Naive B cell (primary cell): ENCODE measurements around the gene ZNF394. TPM values are rescaled to one million over a fixed set of nuclear protein-coding genes. Genes with fewer than 3 reads are reported as not detected.
A peak's percentile ranks its signal among the peaks of the same experiment; 100 is the strongest.

Source experiments
- ATAC-seq, 2 donors: fragments of 150-1000 bp; cut with Tn5 transposase; 2 replicates each; pipeline ENCODE4 v1.10.0; 2021; ENCODE audit warnings: low read depth in 2 of 2, mild to moderate bottlenecking in 2 of 2, moderate library complexity in 2 of 2
- DNase-seq: peaks from one replicate; pipeline ENCODE4 v3.0.0; 2022
- H3K27ac Mint-ChIP-seq, 6 donors: one replicate each; pipeline ENCODE4 v1.8.0; 2020 to 2022; ENCODE audit warnings: mild to moderate bottlenecking in 6 of 6, mixed read lengths in 6 of 6, moderate library complexity in 5 of 6, inconsistent platforms in 2 of 6
- H3K27me3 Mint-ChIP-seq, 3 donors: one replicate each; pipeline ENCODE4 v1.8.0; 2021 to 2022; ENCODE audit warnings: mixed read lengths in 3 of 3, mild to moderate bottlenecking in 1 of 3
- H3K36me3 Mint-ChIP-seq, 2 donors: one replicate each; pipeline ENCODE4 v1.8.0; 2020 to 2022; ENCODE audit warnings: mixed read lengths in 2 of 2, inconsistent platforms in 1 of 2, mild to moderate bottlenecking in 1 of 2
- H3K4me1 Mint-ChIP-seq, 3 donors: one replicate each; pipeline ENCODE4 v1.8.0; 2020 to 2022; ENCODE audit warnings: mixed read lengths in 3 of 3, inconsistent platforms in 1 of 3, mild to moderate bottlenecking in 1 of 3, moderate library complexity in 1 of 3
- H3K4me3 Mint-ChIP-seq, 8 donors: one replicate each; pipeline ENCODE4 v1.8.0; 2020 to 2022; ENCODE audit warnings: mild to moderate bottlenecking in 8 of 8, mixed read lengths in 8 of 8, moderate library complexity in 8 of 8, inconsistent platforms in 2 of 8
- H3K9me3 Mint-ChIP-seq, 7 donors: one replicate each; pipeline ENCODE4 v1.8.0; 2020 to 2022; ENCODE audit warnings: mixed read lengths in 7 of 7, mild to moderate bottlenecking in 5 of 7, inconsistent platforms in 2 of 7, moderate library complexity in 1 of 7
- polyA plus RNA-seq, 6 donors: library from polyadenylated mRNA; unstranded; fragments of 300-500 nt; fragmentation: Illumina TruSeq; gene quantifications; one replicate each; pipeline ENCODE4 v1.2.3, GENCODE V29; 2021; ENCODE audit warnings: low read depth in 6 of 6

ZNF394 gene
- polyA plus RNA-seq, 6 donors from 2014 or later = 47.3 to 71.6 (median 64.5) TPM

GRCh38 chr7:99457050-99457649, 42.9 kb downstream of the ZNF394 start:
- Mint-ChIP-seq H3K4me3 (peak overlapping the region in 1 of 8 donors; percentile 15), H3K36me3 (peaks cover 5 to 8% of the 10 kb centered on the region in 2 donors), H3K27ac (peak overlapping the region in 1 of 6 donors; percentile 87), H3K9me3 (no peaks in the 10 kb centered on the region), H3K4me1 (peaks cover 10 to 19% (median 11%) of the 10 kb centered on the region in 3 donors), H3K27me3 (no peaks in the 10 kb centered on the region)
- ATAC-seq (no peak), DNase-seq (no peak)

GRCh38 chr7:99456288-99456687, 43.8 kb downstream of the ZNF394 start:
- Mint-ChIP-seq H3K4me1 (peaks cover 11 to 17% (median 11%) of the 10 kb centered on the region in 3 donors), H3K27me3 (no peaks in the 10 kb centered on the region), H3K9me3 (no peaks in the 10 kb centered on the region), H3K4me3 (no peak overlapping the region), H3K27ac (peak overlapping the region in 1 of 6 donors; percentile 11), H3K36me3 (peaks cover 5 to 8% of the 10 kb centered on the region in 2 donors)
- ATAC-seq = no peak
- no peak for DNase-seq

GRCh38 chr7:99455874-99456273, 44.2 kb downstream of the ZNF394 start:
- DNase-seq (no peak), ATAC-seq (no peak)
- H3K27ac Mint-ChIP-seq = peak overlapping the region in 1 of 6 donors; percentile 14
- peaks cover 5 to 8% of the 10 kb centered on the region in 2 donors for H3K36me3 Mint-ChIP-seq
- H3K9me3 Mint-ChIP-seq = no peaks in the 10 kb centered on the region
- no peak overlapping the region for H3K4me3 Mint-ChIP-seq
- peaks cover 8 to 17% (median 11%) of the 10 kb centered on the region in 3 donors for H3K4me1 Mint-ChIP-seq
- no peaks in the 10 kb centered on the region for H3K27me3 Mint-ChIP-seq

- ATAC-seq (no peak), DNase-seq (no peak)
- no peaks in the 10 kb centered on the region for H3K27me3 Mint-ChIP-seq
- H3K9me3 Mint-ChIP-seq = no peaks in the 10 kb centered on the region
- H3K4me1 Mint-ChIP-seq = peaks cover 0 to 4% (median 2%) of the 10 kb centered on the region in 3 donors
- H3K27ac Mint-ChIP-seq = no peak overlapping the region
- H3K4me3 Mint-ChIP-seq = no peak overlapping the region
- peaks cover 5 to 8% of the 10 kb centered on the region in 2 donors for H3K36me3 Mint-ChIP-seq
Measured at GRCh38 chr7:99453105-99453504, 47.0 kb downstream of the ZNF394 start.

GRCh38 chr7:99452541-99452940, 47.5 kb downstream of the ZNF394 start:
- H3K27me3 Mint-ChIP-seq = no peaks in the 10 kb centered on the region
- no peak overlapping the region for H3K4me3 Mint-ChIP-seq
- DNase-seq = no peak
- peaks cover 5 to 8% of the 10 kb centered on the region in 2 donors for H3K36me3 Mint-ChIP-seq
- H3K4me1 Mint-ChIP-seq = peaks cover 0 to 4% (median 2%) of the 10 kb centered on the region in 3 donors
- no peak for ATAC-seq
- no peaks in the 10 kb centered on the region for H3K9me3 Mint-ChIP-seq
- no peak overlapping the region for H3K27ac Mint-ChIP-seq

GRCh38 chr7:99451936-99452335, 48.1 kb downstream of the ZNF394 start:
- peaks cover 5 to 8% of the 10 kb centered on the region in 2 donors for H3K36me3 Mint-ChIP-seq

GRCh38 chr7:99449326-99449725, 50.8 kb downstream of the ZNF394 start:
- Mint-ChIP-seq H3K27ac (peak overlapping the region in 1 of 6 donors; percentile 61), H3K9me3 (no peaks in the 10 kb centered on the region), H3K27me3 (no peaks in the 10 kb centered on the region), H3K4me1 (peaks cover 6 to 9% (median 8%) of the 10 kb centered on the region in 3 donors), H3K36me3 (peaks cover 5 to 8% of the 10 kb centered on the region in 2 donors), H3K4me3 (no peak overlapping the region)
- DNase-seq (no peak), ATAC-seq (no peak)

More at GRCh38 chr7:99451936-99452335, 48.1 kb downstream of the ZNF394 start:
- no peaks in the 10 kb centered on the region for H3K27me3 Mint-ChIP-seq
- no peak for ATAC-seq
- H3K27ac Mint-ChIP-seq = peak overlapping the region in 1 of 6 donors; percentile 49
- H3K4me1 Mint-ChIP-seq = peaks cover 0 to 4% (median 2%) of the 10 kb centered on the region in 3 donors
- no peak overlapping the region for H3K4me3 Mint-ChIP-seq
- no peak for DNase-seq
- H3K9me3 Mint-ChIP-seq = no peaks in the 10 kb centered on the region

GRCh38 chr7:99448855-99449254, 51.2 kb downstream of the ZNF394 start:
- Mint-ChIP-seq H3K9me3 (no peaks in the 10 kb centered on the region), H3K27ac (no peak overlapping the region), H3K27me3 (no peaks in the 10 kb centered on the region), H3K4me1 (peaks cover 7 to 13% (median 9%) of the 10 kb centered on the region in 3 donors), H3K36me3 (peaks cover 3 to 5% of the 10 kb centered on the region in 2 donors), H3K4me3 (no peak overlapping the region)
- DNase-seq = no peak
- no peak for ATAC-seq

GRCh38 chr7:99447943-99448342, 52.1 kb downstream of the ZNF394 start:
- Mint-ChIP-seq H3K36me3 (no peaks in the 10 kb centered on the region), H3K4me3 (no peak overlapping the region), H3K27me3 (no peaks in the 10 kb centered on the region), H3K27ac (peak overlapping the region in 1 of 6 donors; percentile 89), H3K4me1 (peaks cover 12 to 19% (median 13%) of the 10 kb centered on the region in 3 donors), H3K9me3 (no peaks in the 10 kb centered on the region)
- no peak for ATAC-seq
- no peak for DNase-seq

- H3K9me3 Mint-ChIP-seq = no peaks in the 10 kb centered on the region
- H3K27ac Mint-ChIP-seq = peak overlapping the region in 1 of 6 donors; percentile 55
- no peaks in the 10 kb centered on the region for H3K36me3 Mint-ChIP-seq
- no peaks in the 10 kb centered on the region for H3K27me3 Mint-ChIP-seq
- no peak overlapping the region for H3K4me3 Mint-ChIP-seq
- ATAC-seq (no peak), DNase-seq (no peak)
- peaks cover 21 to 25% (median 21%) of the 10 kb centered on the region in 3 donors for H3K4me1 Mint-ChIP-seq
Measured at GRCh38 chr7:99446096-99446495, 54.0 kb downstream of the ZNF394 start.

Other genes with a start within 250 kb of the ZNF394 start
- gene MYH16, start 227.4 kb downstream of the ZNF394 start, polyA plus RNA-seq = not detected
- 100 to 1,000 TPM in 2 of 6 donors, 10 to 100 TPM in 4; 49.5 to 109 (median 91.8) TPM for gene ARPC1A, start 174.4 kb downstream of the ZNF394 start, polyA plus RNA-seq
- 100 to 1,000 TPM; 434 to 595 (median 483) TPM for gene ARPC1B, start 125.6 kb downstream of the ZNF394 start, polyA plus RNA-seq
- 10 to 100 TPM; 23.3 to 28.5 (median 25.7) TPM for gene PDAP1, start 91.7 kb downstream of the ZNF394 start, polyA plus RNA-seq
- 100 to 1,000 TPM; 129 to 201 (median 182) TPM for gene BUD31, start 91.3 kb downstream of the ZNF394 start, polyA plus RNA-seq
- 1 to 10 TPM; 2.3 to 6.3 (median 3.5) TPM for gene PTCD1, start 61.5 kb downstream of the ZNF394 start, polyA plus RNA-seq
- gene CPSF4, start 61.3 kb downstream of the ZNF394 start, polyA plus RNA-seq = 10 to 100 TPM; 21.5 to 51.4 (median 24.5) TPM
- gene ATP5MF, start 34.1 kb downstream of the ZNF394 start, polyA plus RNA-seq = 100 to 1,000 TPM; 341 to 412 (median 366) TPM
- 1 to 10 TPM; 6.3 to 9.4 (median 7.0) TPM for gene ZNF789, start 27.4 kb downstream of the ZNF394 start, polyA plus RNA-seq
- gene ZKSCAN5, start 4.4 kb upstream of the ZNF394 start, polyA plus RNA-seq = 1 to 10 TPM; 2.8 to 8.1 (median 4.2) TPM
- gene FAM200A, start 51.8 kb upstream of the ZNF394 start, polyA plus RNA-seq = 1 to 10 TPM; 3.5 to 6.4 (median 5.3) TPM
- 10 to 100 TPM; 55.4 to 90.0 (median 68.5) TPM for gene ZNF655, start 58.4 kb upstream of the ZNF394 start, polyA plus RNA-seq
- 1 to 10 TPM in 5 of 6 donors, not detected in 1; 1.1 to 2.7 (median 1.3) TPM for gene TMEM225B, start 98.0 kb upstream of the ZNF394 start, polyA plus RNA-seq
- 10 to 100 TPM in 5 of 6 donors, 1 to 10 TPM in 1; 8.8 to 19.0 (median 12.1) TPM for gene ZSCAN25, start 116.7 kb upstream of the ZNF394 start, polyA plus RNA-seq
- gene CYP3A5, start 179.7 kb upstream of the ZNF394 start, polyA plus RNA-seq = under 1 TPM in 2 of 6 donors, not detected in 4; 0.40 to 0.52 TPM
- not detected for gene CYP3A7, start 234.9 kb upstream of the ZNF394 start, polyA plus RNA-seq